WERI-Rb-1 (cell line): ENCODE measurements around the gene TSHZ2.

Experiments
- DNase-seq: peaks from one replicate; pipeline ENCODE4 v3.0.0-alpha.2; 2020
- H3K27ac ChIP-seq: fragments of 250-450 bp; sonication (Bioruptor Pico); 2 replicates; pipeline ENCODE4 v1.5.1; 2020; ENCODE audit warnings: mild to moderate bottlenecking, moderate library complexity
- H3K27me3 ChIP-seq: fragments of 250-450 bp; sonication (Bioruptor Pico); 2 replicates; pipeline ENCODE4 v1.5.1; 2021; ENCODE audit warnings: mild to moderate bottlenecking, low read depth, moderate library complexity; ENCODE audit not compliant: insufficient read depth, severe bottlenecking
- H3K36me3 ChIP-seq: fragments of 250-450 bp; sonication (Bioruptor Pico); 2 replicates; pipeline ENCODE4 v1.5.1; 2020; ENCODE audit warnings: mild to moderate bottlenecking, moderate library complexity
- H3K4me3 ChIP-seq: 2 replicates; pipeline ENCODE4 v1.5.1; 2011; ENCODE audit warnings: low read depth, mild to moderate bottlenecking, control low read depth, low read length
- H3K9me3 ChIP-seq: fragments of 250-450 bp; sonication (Bioruptor Pico); 2 replicates; pipeline ENCODE4 v1.5.1; 2021; ENCODE audit warnings: mild to moderate bottlenecking, moderate library complexity; ENCODE audit not compliant: severe bottlenecking
- TF ChIP-seq, protein P1 (sequence below): IDR thresholded peaks from 2 replicates; pipeline ENCODE4 v1.5.1; 2011; ENCODE audit warnings: low read depth, mild to moderate bottlenecking, control low read depth, inconsistent platforms, low read length

Gene TSHZ2

DNA sequence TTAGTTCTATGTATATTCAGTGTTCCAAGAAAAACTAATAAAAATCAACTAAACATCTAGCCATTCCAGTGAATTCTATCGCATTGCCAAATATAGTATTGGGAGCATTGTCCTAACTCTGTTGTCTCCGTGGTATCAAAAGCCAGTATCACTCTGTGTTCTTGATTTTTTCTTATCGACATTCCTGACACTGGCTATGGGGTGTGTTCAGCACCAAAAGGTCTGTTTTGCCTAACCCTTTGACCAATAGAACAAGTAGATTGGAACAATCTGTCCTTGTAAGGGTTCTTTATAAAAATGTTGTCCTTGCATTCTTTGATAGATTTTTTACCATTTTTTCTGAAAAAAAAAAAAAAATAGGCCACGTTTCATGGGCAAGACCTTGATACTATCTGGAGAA is 161.5 kb downstream of the TSHZ2 start:
- no peaks in the 10 kb centered on the region for H3K9me3 ChIP-seq
- H3K36me3 ChIP-seq = no peaks in the 10 kb centered on the region
- H3K27me3 ChIP-seq = no peaks in the 10 kb centered on the region
- TF ChIP-seq, protein P1, sequence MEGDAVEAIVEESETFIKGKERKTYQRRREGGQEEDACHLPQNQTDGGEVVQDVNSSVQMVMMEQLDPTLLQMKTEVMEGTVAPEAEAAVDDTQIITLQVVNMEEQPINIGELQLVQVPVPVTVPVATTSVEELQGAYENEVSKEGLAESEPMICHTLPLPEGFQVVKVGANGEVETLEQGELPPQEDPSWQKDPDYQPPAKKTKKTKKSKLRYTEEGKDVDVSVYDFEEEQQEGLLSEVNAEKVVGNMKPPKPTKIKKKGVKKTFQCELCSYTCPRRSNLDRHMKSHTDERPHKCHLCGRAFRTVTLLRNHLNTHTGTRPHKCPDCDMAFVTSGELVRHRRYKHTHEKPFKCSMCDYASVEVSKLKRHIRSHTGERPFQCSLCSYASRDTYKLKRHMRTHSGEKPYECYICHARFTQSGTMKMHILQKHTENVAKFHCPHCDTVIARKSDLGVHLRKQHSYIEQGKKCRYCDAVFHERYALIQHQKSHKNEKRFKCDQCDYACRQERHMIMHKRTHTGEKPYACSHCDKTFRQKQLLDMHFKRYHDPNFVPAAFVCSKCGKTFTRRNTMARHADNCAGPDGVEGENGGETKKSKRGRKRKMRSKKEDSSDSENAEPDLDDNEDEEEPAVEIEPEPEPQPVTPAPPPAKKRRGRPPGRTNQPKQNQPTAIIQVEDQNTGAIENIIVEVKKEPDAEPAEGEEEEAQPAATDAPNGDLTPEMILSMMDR = no peak
- no peak overlapping the region for H3K4me3 ChIP-seq
- no peak overlapping the region for H3K27ac ChIP-seq
- no peak for DNase-seq

DNA sequence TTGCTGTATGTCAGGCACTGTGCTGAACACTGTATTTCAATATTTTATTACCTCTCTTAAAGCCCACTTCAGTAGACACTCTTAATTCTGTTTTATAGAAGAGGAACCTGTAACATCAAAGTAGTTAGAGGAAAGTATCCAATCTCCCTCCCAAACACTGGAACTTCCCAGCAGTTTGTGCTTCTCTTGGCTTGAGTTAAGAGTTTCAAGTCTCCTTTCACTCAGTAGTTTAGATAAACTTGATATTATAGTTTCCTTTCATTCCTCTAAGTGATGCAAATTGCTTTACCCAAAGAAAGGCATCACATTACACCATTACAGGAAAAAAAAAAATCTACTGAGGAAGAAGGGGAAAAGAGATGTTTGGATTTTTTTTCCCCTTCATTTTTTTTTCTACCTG is 164.3 kb downstream of the TSHZ2 start:
- H3K27ac ChIP-seq = no peak overlapping the region
- DNase-seq = no peak
- no peaks in the 10 kb centered on the region for H3K27me3 ChIP-seq
- no peak overlapping the region for H3K4me3 ChIP-seq
- no peaks in the 10 kb centered on the region for H3K9me3 ChIP-seq
- TF ChIP-seq, protein P1 = no peak
- H3K36me3 ChIP-seq = no peaks in the 10 kb centered on the region

DNA sequence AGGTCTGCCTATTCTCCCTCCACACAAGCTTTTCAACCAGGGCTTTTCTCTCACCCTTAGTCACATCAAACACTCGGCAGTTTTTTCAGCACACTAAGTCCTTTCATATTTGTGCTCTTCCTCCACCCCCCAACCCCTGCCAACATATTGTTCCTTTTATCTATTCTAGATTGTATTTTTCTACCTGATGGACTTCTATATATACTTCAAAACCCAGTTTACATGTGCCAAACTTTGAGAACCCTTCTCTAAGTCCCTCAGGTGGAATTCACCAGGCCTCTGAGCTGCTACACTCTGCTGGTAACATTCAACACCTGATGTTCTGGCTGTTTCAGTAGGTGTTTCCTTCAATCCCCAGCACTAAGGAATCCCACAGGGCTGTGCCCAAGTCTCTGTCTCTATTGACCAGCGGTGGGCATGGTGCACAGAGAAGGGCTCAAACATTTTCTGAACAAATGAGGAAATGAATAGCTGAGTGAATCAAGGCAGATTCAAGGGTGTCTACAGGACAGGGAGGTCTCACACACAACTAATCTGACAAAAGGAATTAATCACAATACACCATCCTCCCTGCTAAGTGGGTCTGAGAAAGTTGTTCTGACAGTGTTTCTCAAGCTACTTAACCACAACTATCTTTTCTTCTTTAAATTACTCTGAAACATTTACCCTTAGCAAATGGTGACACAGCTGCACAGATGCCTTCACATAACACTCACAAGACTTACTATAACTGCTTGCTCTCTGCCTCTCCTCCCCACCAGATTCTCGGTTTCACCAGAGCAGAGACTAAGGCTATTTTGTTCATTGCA is 166.5 kb downstream of the TSHZ2 start:
- TF ChIP-seq, protein P1 = no peak
- Histone ChIP-seq H3K9me3 (no peaks in the 10 kb centered on the region), H3K36me3 (no peaks in the 10 kb centered on the region), H3K27me3 (no peaks in the 10 kb centered on the region), H3K27ac (no peak overlapping the region), H3K4me3 (no peak overlapping the region)
- DNase-seq = no peak

DNA sequence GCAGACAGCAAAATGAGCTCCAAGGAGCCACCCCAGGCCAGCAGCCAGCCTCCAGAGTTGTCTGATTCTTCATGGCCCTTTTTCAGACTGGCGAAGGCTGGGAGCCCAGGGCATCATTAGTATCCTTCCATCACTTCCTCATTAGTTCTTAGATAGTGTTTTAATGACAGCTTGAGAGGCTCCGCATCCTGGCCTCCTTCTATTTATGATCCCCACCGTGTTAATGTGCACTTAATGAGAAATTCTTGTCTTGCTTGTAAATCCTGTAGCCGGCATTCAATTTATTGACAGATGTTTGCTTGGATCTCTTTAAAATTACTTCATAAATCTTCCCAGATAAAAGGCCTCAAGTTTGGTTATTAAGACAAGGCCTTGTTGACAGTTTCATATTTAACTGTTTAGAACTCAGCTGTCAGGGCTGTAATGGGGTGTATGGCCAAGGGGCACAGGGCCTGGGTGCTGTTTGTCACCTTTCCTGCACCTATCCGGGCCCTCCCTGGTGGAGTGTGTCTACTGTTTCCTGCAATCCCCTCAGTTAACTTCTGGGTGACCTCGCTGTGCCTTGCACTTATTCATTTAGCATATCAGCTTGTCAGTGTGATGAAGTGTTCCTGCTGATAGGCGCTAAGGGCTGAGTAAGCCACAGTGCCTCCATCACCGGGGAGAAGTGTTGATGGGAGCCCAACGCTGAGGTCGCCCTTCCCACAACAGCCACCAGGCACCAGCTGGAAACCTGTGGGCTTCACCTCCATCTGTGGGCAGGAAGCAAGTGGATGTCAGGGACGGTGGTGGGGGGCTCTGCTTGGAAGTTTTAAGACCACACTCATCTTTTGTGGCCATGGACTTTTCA is 169.3 kb downstream of the TSHZ2 start:
- TF ChIP-seq, protein P1 = no peak
- Histone ChIP-seq H3K27ac (no peak overlapping the region), H3K4me3 (no peak overlapping the region), H3K27me3 (no peaks in the 10 kb centered on the region), H3K36me3 (no peaks in the 10 kb centered on the region), H3K9me3 (no peaks in the 10 kb centered on the region)
- DNase-seq = no peak

DNA sequence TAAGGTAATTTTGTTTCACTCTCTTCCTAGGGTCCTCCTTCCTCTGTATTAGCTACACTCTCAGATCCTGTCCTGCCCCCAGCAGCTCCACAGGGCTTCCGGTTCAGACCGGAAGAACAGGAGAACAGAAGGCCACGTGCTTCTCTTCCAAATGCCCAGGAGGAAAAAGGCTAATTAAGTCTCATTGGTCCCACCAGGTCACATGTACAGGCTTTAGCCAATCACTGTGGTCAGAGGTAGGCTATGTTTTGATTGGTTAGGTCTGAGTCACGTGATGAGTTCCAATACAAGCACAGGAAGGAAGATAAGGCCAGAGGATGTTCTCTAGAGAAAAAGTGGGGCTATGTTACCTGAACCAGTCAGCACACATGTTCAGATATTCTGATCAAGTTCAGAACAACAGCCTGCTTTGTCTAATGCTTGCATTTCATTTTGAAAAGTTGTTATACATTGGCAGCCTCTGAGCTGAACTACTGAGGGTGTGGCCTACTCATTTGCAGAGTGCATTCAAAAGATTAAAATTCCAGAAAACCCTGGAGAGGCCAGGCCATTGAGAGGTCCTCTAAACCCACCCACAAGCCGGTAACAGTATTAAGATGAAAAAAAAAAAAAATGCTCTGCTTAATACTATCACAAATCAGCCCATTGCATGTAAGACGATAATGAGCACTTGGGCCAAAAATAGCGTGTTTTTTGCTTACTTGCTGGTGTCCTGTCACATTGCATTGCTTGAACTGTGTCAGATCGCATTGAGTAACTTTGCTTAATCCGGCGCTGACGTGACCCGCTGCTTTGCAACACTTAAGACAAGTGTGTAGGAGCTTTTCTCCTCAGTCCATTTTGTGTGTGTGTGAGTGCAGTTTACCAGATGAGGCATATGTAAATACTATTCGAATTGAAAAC is 170.3 kb downstream of the TSHZ2 start:
- H3K4me3 ChIP-seq = no peak overlapping the region
- H3K27ac ChIP-seq = no peak overlapping the region
- no peaks in the 10 kb centered on the region for H3K27me3 ChIP-seq
- no peaks in the 10 kb centered on the region for H3K36me3 ChIP-seq
- peak; percentile 13 for DNase-seq
- H3K9me3 ChIP-seq = no peaks in the 10 kb centered on the region
- TF ChIP-seq, protein P1 = no peak
